Measurements from ENCODE around the gene IFNG. TPM values are rescaled to one million over a fixed set of nuclear protein-coding genes. Genes with fewer than 3 reads are reported as not detected.
"Not testable (repeated sequence)": the region's sequence is repeated elsewhere in the genome, so short reads cannot be mapped to it uniquely, and the experiment has no call there.

The IFNG gene
- total RNA-seq, 1 donor = 12.4 TPM

DNA sequence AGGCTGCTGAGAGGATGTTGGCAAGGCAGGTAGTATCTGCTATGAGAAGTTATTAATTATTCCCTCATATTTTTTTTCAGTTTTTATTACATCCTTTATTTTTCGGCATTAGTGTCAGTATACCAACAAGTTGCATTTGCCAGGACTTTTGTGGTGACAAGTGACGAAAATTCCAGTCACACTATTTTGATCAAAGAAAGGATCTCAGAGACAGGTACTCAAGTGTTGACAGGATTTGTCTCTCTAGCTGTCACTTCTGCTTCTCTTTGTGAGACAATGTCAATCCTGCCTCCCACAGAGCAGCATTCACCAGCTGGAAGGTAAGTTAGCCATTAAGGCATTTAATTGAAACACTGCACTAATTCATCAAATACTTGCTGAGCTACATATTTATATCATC lies 18.0 kb upstream of the IFNG start:
- Histone ChIP-seq H3K9me3 (ENCODE audit: low read depth, low read length) (no peaks in the 10 kb centered on the region), H3K4me1 (ENCODE audit: insufficient read depth, low read length) (peaks cover 29% of the 10 kb centered on the region), H3K4me3 (ENCODE audit: low read length) (no peak overlapping the region)

DNA sequence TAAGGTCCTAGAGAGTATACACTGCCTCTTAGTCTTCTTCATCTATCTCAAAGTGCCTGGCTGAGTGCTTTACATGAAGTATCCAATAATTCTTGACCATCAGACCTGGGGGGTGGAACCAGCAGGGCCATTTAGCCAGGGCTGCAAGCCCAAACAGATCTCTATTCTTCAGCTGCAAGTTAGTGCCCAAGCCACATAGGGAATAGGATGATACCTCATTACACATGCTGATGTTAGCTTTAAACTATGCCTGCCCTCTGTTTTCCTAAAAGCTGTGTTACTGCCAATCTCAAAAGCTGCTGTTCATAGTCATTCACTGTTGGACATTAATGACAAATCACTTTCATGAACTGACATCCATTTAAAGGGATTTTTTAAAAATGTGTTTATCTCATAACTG lies 16.7 kb upstream of the IFNG start:
- H3K9me3 ChIP-seq (ENCODE audit: low read depth, low read length) = no peaks in the 10 kb centered on the region
- peaks cover 20% of the 10 kb centered on the region for H3K4me1 ChIP-seq (ENCODE audit: insufficient read depth, low read length)
- H3K27me3 ChIP-seq (ENCODE audit: insufficient read depth, low read length) = no peaks in the 10 kb centered on the region
- H3K4me3 ChIP-seq (ENCODE audit: low read length) = no peak overlapping the region

More for the DNA sequence above, 18.0 kb upstream of the IFNG start:
- H3K27me3 ChIP-seq (ENCODE audit: insufficient read depth, low read length) = no peaks in the 10 kb centered on the region

DNA sequence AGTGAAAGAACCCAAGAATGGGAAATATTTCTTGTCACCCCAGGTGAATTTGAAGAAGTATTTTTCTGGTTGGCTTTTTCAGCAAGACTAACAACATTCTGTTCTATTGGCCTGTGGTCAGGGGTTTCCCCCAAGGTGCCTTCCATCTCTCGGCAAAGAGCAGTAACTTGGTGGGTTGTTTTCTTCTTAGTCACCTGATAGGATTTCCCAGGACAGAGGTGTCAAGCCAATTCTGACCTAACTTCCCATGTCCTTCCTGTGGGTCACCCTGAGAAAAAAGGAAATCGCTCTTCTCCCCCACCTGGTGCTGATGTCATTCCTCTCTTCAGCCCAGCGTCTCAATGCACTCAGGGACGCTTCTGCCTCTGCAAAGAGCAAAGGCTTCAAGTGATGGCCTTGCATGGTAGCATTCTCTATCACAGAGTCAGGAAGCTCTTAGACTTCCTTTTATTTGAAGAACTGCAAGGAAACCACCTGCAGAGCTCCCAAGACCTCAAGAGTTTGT lies 16.1 kb upstream of the IFNG start:
- Histone ChIP-seq H3K27me3 (ENCODE audit: insufficient read depth, low read length) (no peaks in the 10 kb centered on the region), H3K4me1 (ENCODE audit: insufficient read depth, low read length) (peaks cover 14% of the 10 kb centered on the region), H3K9me3 (ENCODE audit: low read depth, low read length) (no peaks in the 10 kb centered on the region), H3K4me3 (ENCODE audit: low read length) (no peak overlapping the region)

DNA sequence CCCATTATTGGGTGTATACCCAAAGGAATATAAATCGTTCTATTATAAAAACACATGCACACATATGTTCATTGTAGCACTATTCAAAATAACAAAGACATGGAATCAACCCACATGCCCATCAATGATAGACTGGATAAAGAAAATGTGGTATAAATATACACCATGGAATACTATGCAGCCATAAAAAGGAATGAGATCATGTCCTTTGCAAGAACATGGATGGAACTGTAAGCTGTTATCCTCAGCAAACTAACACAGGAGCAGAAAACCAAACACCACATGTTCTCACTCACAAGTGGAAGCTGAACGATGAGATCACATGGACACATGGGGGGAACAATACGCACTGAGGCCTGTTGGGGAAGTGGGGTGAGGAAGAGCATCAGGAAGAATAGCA lies 15.2 kb upstream of the IFNG start:
- not testable (repeated sequence) for H3K4me3 ChIP-seq (ENCODE audit: low read length); H3K9me3 ChIP-seq (ENCODE audit: low read depth, low read length); H3K27me3 ChIP-seq (ENCODE audit: insufficient read depth, low read length)
- H3K4me1 ChIP-seq (ENCODE audit: insufficient read depth, low read length) = peaks cover 12% of the 10 kb centered on the region

DNA sequence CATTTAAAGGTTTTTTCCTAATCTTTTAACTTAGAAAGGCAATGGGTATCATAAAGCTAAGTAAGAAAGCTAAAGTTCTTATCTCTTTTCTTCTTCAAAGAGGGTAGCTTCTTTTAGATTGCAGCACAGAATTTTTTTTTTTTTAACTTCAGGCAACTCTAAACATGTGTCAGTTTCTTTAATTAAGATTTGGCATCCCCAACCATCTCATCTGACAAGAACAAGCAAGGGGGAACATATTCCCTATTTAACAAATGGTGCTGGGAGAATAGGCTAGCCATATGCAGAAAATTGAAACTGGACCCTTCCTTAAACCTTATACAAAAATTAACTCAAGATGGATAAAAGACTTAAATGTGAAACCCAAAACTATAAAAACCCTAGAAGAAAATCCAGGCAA lies 14.3 kb upstream of the IFNG start:
- Histone ChIP-seq H3K9me3 (ENCODE audit: low read depth, low read length) (no peaks in the 10 kb centered on the region), H3K4me1 (ENCODE audit: insufficient read depth, low read length) (peaks cover 12% of the 10 kb centered on the region), H3K27me3 (ENCODE audit: insufficient read depth, low read length) (no peaks in the 10 kb centered on the region), H3K4me3 (ENCODE audit: low read length) (no peak overlapping the region)

DNA sequence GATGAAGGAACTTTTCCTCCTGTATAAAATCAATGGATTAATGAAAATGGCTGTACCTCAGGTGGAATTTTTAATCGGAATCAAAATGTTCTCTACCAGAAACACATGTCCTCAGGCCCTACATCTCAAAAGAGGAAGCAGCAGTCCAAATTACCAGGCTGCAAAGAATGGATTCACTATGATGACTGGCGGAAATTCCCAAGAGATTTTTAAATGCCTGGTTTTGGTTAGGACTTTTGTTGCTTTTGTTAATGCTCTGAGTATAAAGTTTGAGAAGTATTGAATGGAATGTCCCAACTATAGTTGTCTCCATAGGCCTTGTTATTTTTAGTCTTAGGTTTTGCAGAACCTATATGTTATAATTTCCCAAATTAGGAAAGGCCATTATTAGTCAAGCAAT lies 11.2 kb upstream of the IFNG start:
- no peak overlapping the region for H3K4me3 ChIP-seq (ENCODE audit: low read length)
- H3K9me3 ChIP-seq (ENCODE audit: low read depth, low read length) = no peaks in the 10 kb centered on the region
- no peaks in the 10 kb centered on the region for H3K27me3 ChIP-seq (ENCODE audit: insufficient read depth, low read length)
- peaks cover 3% of the 10 kb centered on the region for H3K4me1 ChIP-seq (ENCODE audit: insufficient read depth, low read length)

DNA sequence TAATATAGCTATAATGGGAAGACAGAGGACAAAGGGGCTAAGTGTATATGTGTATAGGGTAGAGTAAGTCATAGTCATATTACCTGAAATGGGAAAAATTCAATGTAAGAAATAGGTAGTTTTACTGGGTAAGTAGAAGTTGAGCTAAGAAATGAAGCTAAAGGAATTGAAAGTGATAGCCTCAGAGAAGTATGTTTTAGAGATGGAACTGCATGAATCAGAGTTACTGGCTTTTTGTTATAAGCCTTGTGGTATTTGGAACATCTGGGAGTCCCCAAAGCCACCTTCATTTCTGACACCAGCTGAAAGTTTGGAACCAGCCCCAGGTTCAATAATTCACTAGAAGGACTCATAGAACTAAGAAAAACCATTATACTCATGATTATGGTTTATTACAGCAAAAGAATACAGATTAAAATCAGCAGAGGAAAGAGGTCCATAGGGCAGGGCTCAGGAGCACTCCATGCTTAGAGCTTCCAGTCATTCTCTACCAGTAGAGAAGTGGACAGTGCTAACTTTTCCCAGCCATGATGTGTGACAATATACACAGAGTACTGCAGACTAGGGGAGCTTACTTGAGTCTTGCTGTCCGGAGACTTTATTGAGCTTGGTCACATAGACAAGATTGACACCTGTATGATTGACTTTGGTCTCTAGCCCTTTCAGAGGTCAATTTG lies 9.8 kb upstream of the IFNG start:
- H3K4me3 ChIP-seq (ENCODE audit: low read length) = no peak overlapping the region
- H3K4me1 ChIP-seq (ENCODE audit: insufficient read depth, low read length) = no peaks in the 10 kb centered on the region
- no peaks in the 10 kb centered on the region for H3K9me3 ChIP-seq (ENCODE audit: low read depth, low read length)

DNA sequence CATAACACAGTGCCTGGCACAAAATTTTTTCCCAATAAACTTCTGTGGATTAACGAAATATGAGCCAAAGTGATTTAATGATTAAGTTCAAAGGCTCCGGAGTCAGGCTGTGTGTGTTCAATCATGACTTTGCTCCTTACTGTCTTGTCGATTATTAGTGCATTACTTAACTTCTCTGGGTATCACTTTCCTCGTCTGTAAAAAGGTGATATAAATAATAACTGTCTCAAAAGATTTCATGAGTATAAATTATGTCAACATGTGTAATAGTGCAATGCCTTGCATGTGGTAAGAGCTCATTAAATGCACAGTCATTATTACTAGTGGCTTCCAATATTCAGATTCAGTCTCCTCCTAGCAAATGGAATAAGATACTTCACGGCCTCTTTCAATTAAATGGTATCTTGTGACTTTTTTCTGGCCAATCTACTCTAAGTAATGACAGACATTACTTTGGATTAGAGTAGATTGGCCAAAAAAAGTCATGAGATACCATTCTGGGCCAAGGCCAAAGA lies 6.8 kb upstream of the IFNG start:
- H3K4me3 ChIP-seq (ENCODE audit: low read length) = no peak overlapping the region
- no peaks in the 10 kb centered on the region for H3K9me3 ChIP-seq (ENCODE audit: low read depth, low read length)
- no peaks in the 10 kb centered on the region for H3K4me1 ChIP-seq (ENCODE audit: insufficient read depth, low read length)
- no peaks in the 10 kb centered on the region for H3K27me3 ChIP-seq (ENCODE audit: insufficient read depth, low read length)

More for the DNA sequence above, 9.8 kb upstream of the IFNG start:
- H3K27me3 ChIP-seq (ENCODE audit: insufficient read depth, low read length) = no peaks in the 10 kb centered on the region

DNA sequence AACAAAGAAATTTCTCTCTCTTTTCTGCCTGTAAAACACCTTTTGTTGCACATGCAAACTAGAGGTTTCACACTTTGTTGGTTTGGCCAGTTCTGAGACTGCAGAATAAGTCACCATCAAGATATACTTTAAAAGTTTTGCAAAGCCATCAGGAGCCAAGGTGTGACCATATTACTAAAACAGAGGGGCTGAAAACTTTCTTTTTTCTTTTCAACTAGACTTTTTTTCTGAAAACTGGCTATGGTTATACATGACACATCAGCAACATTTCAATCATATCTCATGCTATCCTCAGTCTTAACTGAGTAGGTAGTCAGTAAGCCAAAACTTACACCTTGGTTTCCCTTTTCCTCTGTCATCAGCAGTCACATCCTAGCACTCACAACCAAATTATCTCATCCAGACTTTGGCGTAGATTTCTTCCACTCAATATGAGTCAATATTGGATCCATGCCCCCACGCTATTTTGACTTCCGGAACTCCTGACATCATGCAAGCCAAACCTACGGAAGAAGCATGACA lies 4.1 kb upstream of the IFNG start:
- Histone ChIP-seq H3K4me1 (ENCODE audit: insufficient read depth, low read length) (no peaks in the 10 kb centered on the region), H3K27me3 (ENCODE audit: insufficient read depth, low read length) (no peaks in the 10 kb centered on the region), H3K4me3 (ENCODE audit: low read length) (no peak overlapping the region), H3K9me3 (ENCODE audit: low read depth, low read length) (no peaks in the 10 kb centered on the region)

DNA sequence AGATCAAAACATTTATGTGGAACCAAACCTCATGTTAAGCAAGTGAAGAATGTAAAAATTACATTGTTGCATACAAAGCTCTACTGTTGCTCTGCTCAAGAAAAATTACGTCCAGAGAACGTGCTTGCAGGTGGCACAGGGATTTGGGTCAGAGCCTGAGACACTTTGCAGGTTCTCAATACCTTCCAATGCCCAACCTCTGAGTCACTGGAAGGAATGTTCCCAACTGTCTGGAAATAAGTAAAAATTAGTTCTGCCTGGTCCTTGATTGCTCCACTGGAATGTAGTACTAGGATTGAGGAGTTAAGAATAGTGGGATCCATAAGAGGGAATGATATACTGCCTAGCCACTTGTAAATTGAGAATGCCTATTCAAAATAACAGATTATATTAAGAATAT lies 2.8 kb upstream of the IFNG start:
- Histone ChIP-seq H3K27me3 (ENCODE audit: insufficient read depth, low read length) (no peaks in the 10 kb centered on the region), H3K4me1 (ENCODE audit: insufficient read depth, low read length) (no peaks in the 10 kb centered on the region), H3K4me3 (ENCODE audit: low read length) (no peak overlapping the region), H3K9me3 (ENCODE audit: low read depth, low read length) (no peaks in the 10 kb centered on the region)

DNA sequence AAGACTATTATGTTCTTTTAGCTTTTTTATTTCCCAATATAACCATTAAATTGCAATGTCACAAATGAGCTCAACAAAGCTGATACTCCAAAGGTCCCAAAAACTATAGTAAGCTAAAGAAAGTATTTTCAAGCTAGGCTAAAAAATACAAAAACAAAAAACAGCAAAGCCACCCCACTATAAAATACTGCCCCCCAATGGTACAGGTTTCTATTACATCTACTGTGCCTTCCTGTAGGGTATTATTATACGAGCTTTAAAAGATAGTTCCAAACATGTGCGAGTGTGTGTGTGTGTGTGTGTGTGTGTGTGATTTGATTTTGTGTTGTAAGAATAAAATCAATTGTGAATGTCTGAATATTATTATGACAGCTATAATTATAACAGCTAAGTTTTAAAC lies 1.1 kb downstream of the IFNG start:
- no peak overlapping the region for H3K4me3 ChIP-seq (ENCODE audit: low read length)
- H3K4me1 ChIP-seq (ENCODE audit: insufficient read depth, low read length) = no peaks in the 10 kb centered on the region
- H3K27me3 ChIP-seq (ENCODE audit: insufficient read depth, low read length) = no peaks in the 10 kb centered on the region
- H3K9me3 ChIP-seq (ENCODE audit: low read depth, low read length) = no peaks in the 10 kb centered on the region

DNA sequence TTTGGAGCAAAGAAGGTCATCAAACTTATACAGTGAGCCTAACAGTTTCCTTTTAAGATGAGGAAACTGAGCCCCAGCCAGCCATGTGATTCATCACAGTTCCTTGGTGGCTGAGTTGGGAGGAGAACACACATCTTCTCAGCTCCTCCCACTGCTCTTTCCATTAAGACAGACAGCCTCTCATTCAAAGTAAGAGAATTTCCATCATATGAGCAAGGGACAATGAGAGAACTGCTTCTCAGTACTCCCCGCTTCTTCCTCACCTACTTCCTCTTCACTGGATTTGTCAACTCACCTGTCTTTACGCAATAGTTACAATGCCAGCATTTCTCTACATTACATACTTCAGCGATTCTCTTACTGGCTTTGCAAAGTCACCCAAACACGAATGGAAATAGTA lies 2.2 kb downstream of the IFNG start:
- H3K4me3 ChIP-seq (ENCODE audit: low read length) = no peak overlapping the region
- H3K4me1 ChIP-seq (ENCODE audit: insufficient read depth, low read length) = no peaks in the 10 kb centered on the region
- no peaks in the 10 kb centered on the region for H3K27me3 ChIP-seq (ENCODE audit: insufficient read depth, low read length)

DNA sequence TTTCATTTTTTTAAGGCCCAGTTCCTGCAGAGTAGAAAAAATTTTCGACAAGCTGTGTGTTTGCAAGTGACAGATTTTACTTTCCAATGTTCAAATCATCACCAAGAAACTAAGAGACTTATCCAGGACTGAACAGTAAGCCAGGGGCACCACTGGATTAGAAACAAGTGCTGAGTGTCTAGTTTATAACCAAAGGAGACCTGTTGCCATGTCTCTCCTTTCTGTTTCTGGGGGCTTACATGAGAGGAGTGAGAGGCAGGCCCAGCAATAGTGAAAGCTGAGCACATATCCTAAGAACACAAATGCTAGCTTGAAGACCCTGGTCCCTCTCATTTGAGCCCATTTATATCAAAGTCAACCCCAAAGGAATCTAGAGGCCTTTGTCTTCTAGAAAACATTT lies 2.9 kb downstream of the IFNG start:
- Histone ChIP-seq H3K4me1 (ENCODE audit: insufficient read depth, low read length) (no peaks in the 10 kb centered on the region), H3K27me3 (ENCODE audit: insufficient read depth, low read length) (no peaks in the 10 kb centered on the region), H3K9me3 (ENCODE audit: low read depth, low read length) (no peaks in the 10 kb centered on the region), H3K4me3 (ENCODE audit: low read length) (no peak overlapping the region)

More for the DNA sequence above, 2.2 kb downstream of the IFNG start:
- no peaks in the 10 kb centered on the region for H3K9me3 ChIP-seq (ENCODE audit: low read depth, low read length)

DNA sequence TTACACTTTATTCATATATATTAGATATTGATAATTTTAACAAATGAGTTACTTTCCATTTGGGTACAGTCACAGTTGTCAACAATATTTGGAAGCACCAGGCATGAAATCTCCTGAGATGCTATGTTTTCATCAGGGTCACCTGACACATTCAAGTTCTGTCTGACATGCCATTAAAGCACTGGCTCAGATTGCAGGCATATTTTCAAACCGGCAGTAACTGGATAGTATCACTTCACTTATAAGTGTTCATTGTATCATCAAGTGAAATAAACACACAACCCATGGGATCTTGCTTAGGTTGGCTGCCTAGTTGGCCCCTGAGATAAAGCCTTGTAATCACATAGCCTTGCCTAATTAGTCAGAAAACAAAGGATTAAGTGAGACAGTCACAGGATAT lies 4.8 kb downstream of the IFNG start:
- H3K4me1 ChIP-seq (ENCODE audit: insufficient read depth, low read length) = no peaks in the 10 kb centered on the region
- H3K27me3 ChIP-seq (ENCODE audit: insufficient read depth, low read length) = no peaks in the 10 kb centered on the region
- no peaks in the 10 kb centered on the region for H3K9me3 ChIP-seq (ENCODE audit: low read depth, low read length)
- H3K4me3 ChIP-seq (ENCODE audit: low read length) = no peak overlapping the region

DNA sequence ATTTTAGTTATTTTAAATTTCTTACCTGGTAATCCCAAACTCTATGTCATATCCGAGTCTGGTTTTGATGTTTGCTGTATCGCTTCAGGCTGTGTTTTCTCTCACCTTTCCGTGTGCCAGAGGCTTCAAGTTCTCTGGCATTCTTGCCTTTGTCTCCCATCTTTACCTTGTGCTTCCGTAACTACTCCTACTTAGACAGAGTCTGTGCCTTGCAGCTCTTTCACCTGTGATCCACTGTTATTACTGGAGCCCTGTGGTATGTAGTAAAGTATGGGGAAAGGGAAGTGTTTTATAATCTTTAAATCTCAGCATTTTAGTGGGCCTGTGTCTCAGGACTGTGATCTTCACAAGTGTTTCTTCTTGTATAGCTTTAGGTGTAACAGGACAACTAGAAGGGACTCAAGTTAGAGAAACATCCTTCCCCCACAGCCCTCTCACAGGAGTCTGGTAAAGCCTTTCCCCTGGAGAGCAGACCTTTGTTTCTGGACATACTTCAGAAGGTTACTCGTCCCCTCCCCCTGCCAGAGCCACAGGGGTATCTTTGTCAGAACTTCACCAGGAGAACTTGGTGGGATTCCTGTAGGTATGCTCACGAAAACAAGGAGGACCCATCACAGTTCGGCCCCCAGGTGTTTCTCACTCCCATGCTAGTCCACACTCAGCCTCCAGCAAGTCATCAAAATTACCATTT lies 11.1 kb downstream of the IFNG start:
- Histone ChIP-seq H3K9me3 (ENCODE audit: low read depth, low read length) (no peaks in the 10 kb centered on the region), H3K27me3 (ENCODE audit: insufficient read depth, low read length) (no peaks in the 10 kb centered on the region), H3K4me1 (ENCODE audit: insufficient read depth, low read length) (no peaks in the 10 kb centered on the region), H3K4me3 (ENCODE audit: low read length) (no peak overlapping the region)

All from mononuclear cell (primary cell).